Ovary (tissue), 3 donors: ENCODE measurements around the gene EIF4H.

ENCODE experiments used
- CTCF ChIP-seq, 3 donors: fragments of 450-650 bp in 2 of 3; fragments of 200-600 bp in 1 of 3; IDR thresholded peaks; one replicate each; pipeline versions ENCODE4 v1.5.1 to v1.8.0; 2016 to 2022; ENCODE audit warnings: antibody characterized with exemption in 3 of 3, mild to moderate bottlenecking in 1 of 3
- EP300 ChIP-seq: sonication (generic); formaldehyde crosslinking; IDR thresholded peaks from one replicate; pipeline ENCODE4 v1.6.1; 2017; ENCODE audit warnings: antibody characterized with exemption
- donor health status: DM: no; HTN: no; CAD: no.

GRCh38 chr7:74130518-74130917 lies 43.6 kb upstream of the EIF4H start:
- no peak for TF ChIP-seq CTCF (IDR thresholded peaks at IDR 0.05)
- TF ChIP-seq EP300: no peak
